ENCODE results near the gene IER5L. TPM values are rescaled to one million over a fixed set of nuclear protein-coding genes. Genes with fewer than 3 reads are reported as not detected.
"Not testable (repeated sequence)": the region's sequence is repeated elsewhere in the genome, so short reads cannot be mapped to it uniquely, and the experiment has no call there.

Gene IER5L
- total RNA-seq, 4 donors from 2014 or later: 1.8 to 31.0 (median 14.5) TPM

- Histone ChIP-seq H3K9me3 (no peaks in the 10 kb centered on the region), H3K27me3 (no peaks in the 10 kb centered on the region), H3K4me1 (peaks cover 0 to 5% of the 10 kb centered on the region in 2 donors), H3K36me3 (no peaks in the 10 kb centered on the region), H3K4me3 (no peak overlapping the region), H3K27ac (no peak overlapping the region)
- intact Hi-C loops (cut with DNase I; ENCODE audit: low total_unique reads): no loop called here
- no peak for TF ChIP-seq POLR2A (IDR thresholded peaks at IDR 0.05)
- TF ChIP-seq, protein P1, sequence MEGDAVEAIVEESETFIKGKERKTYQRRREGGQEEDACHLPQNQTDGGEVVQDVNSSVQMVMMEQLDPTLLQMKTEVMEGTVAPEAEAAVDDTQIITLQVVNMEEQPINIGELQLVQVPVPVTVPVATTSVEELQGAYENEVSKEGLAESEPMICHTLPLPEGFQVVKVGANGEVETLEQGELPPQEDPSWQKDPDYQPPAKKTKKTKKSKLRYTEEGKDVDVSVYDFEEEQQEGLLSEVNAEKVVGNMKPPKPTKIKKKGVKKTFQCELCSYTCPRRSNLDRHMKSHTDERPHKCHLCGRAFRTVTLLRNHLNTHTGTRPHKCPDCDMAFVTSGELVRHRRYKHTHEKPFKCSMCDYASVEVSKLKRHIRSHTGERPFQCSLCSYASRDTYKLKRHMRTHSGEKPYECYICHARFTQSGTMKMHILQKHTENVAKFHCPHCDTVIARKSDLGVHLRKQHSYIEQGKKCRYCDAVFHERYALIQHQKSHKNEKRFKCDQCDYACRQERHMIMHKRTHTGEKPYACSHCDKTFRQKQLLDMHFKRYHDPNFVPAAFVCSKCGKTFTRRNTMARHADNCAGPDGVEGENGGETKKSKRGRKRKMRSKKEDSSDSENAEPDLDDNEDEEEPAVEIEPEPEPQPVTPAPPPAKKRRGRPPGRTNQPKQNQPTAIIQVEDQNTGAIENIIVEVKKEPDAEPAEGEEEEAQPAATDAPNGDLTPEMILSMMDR (IDR thresholded peaks at IDR 0.05): no peak
- no peak for DNase-seq
Measured at GRCh38 chr9:129195606-129196005, 17.5 kb upstream of the IER5L start.

DNA sequence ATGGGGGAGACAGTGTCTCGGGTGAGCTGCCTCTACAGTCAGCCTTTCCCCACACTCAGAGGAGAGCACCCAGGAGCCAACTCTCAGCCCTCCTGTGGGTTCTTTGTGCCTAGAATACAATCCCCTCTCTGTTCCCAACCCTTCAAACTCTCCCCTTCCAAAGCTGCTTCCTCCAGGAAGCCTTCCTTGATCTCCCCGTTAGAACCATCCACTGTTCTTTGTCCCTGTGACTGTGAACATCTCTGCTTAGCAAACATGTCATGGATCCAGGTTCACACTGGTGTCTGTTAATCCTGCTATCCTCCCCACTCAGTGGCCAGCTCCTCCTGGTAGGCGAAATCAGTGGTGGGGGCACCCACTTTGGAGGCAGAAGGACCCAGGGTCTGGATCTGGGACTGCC lies 16.2 kb upstream of the IER5L start:
- Histone ChIP-seq H3K27ac (no peak overlapping the region), H3K4me1 (peaks cover 0 to 5% of the 10 kb centered on the region in 2 donors), H3K36me3 (no peaks in the 10 kb centered on the region), H3K27me3 (no peaks in the 10 kb centered on the region), H3K4me3 (no peak overlapping the region), H3K9me3 (no peaks in the 10 kb centered on the region)
- TF ChIP-seq POLR2A (IDR thresholded peaks at IDR 0.05): no peak
- TF ChIP-seq, protein P1 (IDR thresholded peaks at IDR 0.05): no peak
- no peak for DNase-seq
- intact Hi-C loops (cut with DNase I; ENCODE audit: low total_unique reads): no loop called here

DNA sequence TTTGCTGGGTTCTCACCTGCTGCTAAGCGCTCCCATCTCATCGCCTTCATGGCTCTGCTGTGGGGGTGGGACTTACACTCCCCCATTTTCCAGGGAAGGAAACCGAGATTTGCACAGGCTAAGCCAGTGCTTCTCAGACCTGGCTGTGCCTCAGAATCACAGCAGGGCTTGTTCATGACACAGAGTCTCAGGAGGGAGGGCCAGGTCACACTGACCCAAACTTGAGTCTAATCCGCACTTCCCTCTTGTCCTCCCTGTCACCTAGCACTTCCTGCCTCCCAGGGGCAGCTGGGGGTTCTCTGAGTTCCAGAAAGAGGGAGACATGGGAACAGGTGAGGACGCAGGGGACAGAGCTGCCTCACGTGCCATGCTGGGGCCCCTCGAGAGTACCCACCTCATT lies 15.6 kb upstream of the IER5L start:
- no peaks in the 10 kb centered on the region for H3K27me3 ChIP-seq
- peak in 1 of 2 donors; percentile 11 for TF ChIP-seq POLR2A (IDR thresholded peaks at IDR 0.05)
- TF ChIP-seq, protein P1 (IDR thresholded peaks at IDR 0.05): no peak
- intact Hi-C loops (cut with DNase I; ENCODE audit: low total_unique reads): no loop called here
- DNase-seq: no peak
- H3K9me3 ChIP-seq: no peaks in the 10 kb centered on the region
- H3K4me3 ChIP-seq: no peak overlapping the region
- no peak overlapping the region for H3K27ac ChIP-seq
- no peaks in the 10 kb centered on the region for H3K36me3 ChIP-seq
- peaks cover 0 to 5% of the 10 kb centered on the region in 2 donors for H3K4me1 ChIP-seq

- no peaks in the 10 kb centered on the region for H3K36me3 ChIP-seq
- H3K4me1 ChIP-seq: no peaks in the 10 kb centered on the region
- H3K27ac ChIP-seq: no peak overlapping the region
- H3K27me3 ChIP-seq: no peaks in the 10 kb centered on the region
- no peaks in the 10 kb centered on the region for H3K9me3 ChIP-seq
- TF ChIP-seq, protein P1 (IDR thresholded peaks at IDR 0.05): no peak
- TF ChIP-seq POLR2A (IDR thresholded peaks at IDR 0.05): no peak
- intact Hi-C loops (cut with DNase I; ENCODE audit: low total_unique reads): no loop called here
- H3K4me3 ChIP-seq: no peak overlapping the region
- DNase-seq: no peak
Measured at GRCh38 chr9:129191234-129191633, 13.2 kb upstream of the IER5L start.

GRCh38 chr9:129189971-129190370 lies 11.9 kb upstream of the IER5L start:
- H3K9me3 ChIP-seq; H3K27me3 ChIP-seq; DNase-seq; H3K4me1 ChIP-seq; H3K27ac ChIP-seq; H3K4me3 ChIP-seq; H3K36me3 ChIP-seq; intact Hi-C loops (cut with DNase I; ENCODE audit: low total_unique reads): not testable (repeated sequence)

DNA sequence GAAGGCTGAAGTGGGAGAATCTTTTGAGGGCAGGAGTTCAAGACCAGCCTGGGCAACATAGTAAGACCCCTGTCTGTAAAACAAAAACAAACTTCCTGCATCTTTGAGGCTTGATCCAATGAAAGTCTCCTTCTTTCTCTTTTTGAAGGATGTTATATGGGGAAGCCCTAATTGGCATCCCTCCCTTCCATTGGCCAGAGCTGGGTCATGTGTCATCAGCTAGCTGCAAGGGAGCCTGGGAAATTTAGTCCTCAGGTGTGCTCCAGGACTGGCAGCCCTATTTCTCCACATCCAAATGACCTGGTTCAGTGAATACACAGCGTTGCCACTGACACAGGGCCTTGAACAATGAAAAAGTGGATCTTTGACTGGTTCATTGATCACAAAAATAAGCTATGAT lies 9.0 kb upstream of the IER5L start:
- no peak for TF ChIP-seq POLR2A (IDR thresholded peaks at IDR 0.05)
- TF ChIP-seq, protein P1 (IDR thresholded peaks at IDR 0.05): no peak
- Histone ChIP-seq H3K36me3 (no peaks in the 10 kb centered on the region), H3K4me1 (no peaks in the 10 kb centered on the region), H3K9me3 (no peaks in the 10 kb centered on the region), H3K27ac (no peak overlapping the region), H3K4me3 (no peak overlapping the region), H3K27me3 (no peaks in the 10 kb centered on the region)
- intact Hi-C loops (cut with DNase I; ENCODE audit: low total_unique reads): no loop called here
- no peak for DNase-seq
